Adrenal gland (tissue), 12 donors: Measurements from ENCODE around the gene ZFAND6. TPM values are rescaled to one million over a fixed set of nuclear protein-coding genes. Genes with fewer than 3 reads are reported as not detected.
A peak's percentile ranks its signal among the peaks of the same experiment; 100 is the strongest.

Experiments used
- DNase-seq, 7 donors: peaks; one replicate each; pipeline ENCODE4 v3.0.0-alpha.2; 2019 to 2020
- H3K27ac ChIP-seq, 5 donors: fragments of 200-600 bp; sonication (generic) in 4 of 5; 1 replicate in 3 of 5; 2 replicates in 2 of 5; pipeline versions ENCODE4 v1.5.1 to v1.8.0; 2016 to 2020; ENCODE audit warnings: mild to moderate bottlenecking in 1 of 5
- H3K27me3 ChIP-seq: fragments of 200-600 bp; 2 replicates; pipeline ENCODE4 v1.8.0; 2021
- H3K36me3 ChIP-seq, 2 donors: fragments of 200-600 bp; replicated peaks in 1 of 2; 1 replicate in 1 of 2; 2 replicates in 1 of 2; pipeline versions ENCODE4 v1.5.1 to v1.8.0; 2018 to 2022
- H3K4me1 ChIP-seq, 2 donors: fragments of 200-600 bp; replicated peaks in 1 of 2; 1 replicate in 1 of 2; 2 replicates in 1 of 2; pipeline versions ENCODE4 v1.5.1 to v1.8.0; 2018 to 2021
- H3K4me3 ChIP-seq, 4 donors: fragments of 200-600 bp; sonication (generic) in 3 of 4; one replicate each; pipeline ENCODE4 v1.5.1; 2016 to 2018
- H3K9me3 ChIP-seq, 3 donors: fragments of 200-600 bp; sonication (generic) in 1 of 3; replicated peaks in 1 of 3; 1 replicate in 2 of 3; 2 replicates in 1 of 3; pipeline versions ENCODE4 v1.5.1 to v1.8.0; 2016 to 2021
- CTCF ChIP-seq, 6 experiments: fragments of 450-650 bp in 4 of 6; fragments of 200-600 bp in 2 of 6; sonication (generic) in 1 of 6; IDR thresholded peaks; 1 replicate in 5 of 6; 2 replicates in 1 of 6; pipeline versions ENCODE4 v1.5.1 to v1.8.0; 2016 to 2021; ENCODE audit warnings: antibody characterized with exemption in 6 of 6, mild to moderate bottlenecking in 2 of 6, moderate library complexity in 1 of 6
- POLR2A ChIP-seq, 2 donors: fragments of 450-650 bp; IDR thresholded peaks; one replicate each; pipeline ENCODE4 v1.6.1; 2017; ENCODE audit warnings: antibody characterized with exemption in 2 of 2, mild to moderate bottlenecking in 2 of 2, moderate library complexity in 1 of 2
- WGBS, 4 donors: extraction: QIAGEN DNeasy Blood & Tissue Kit in 2 of 4; methylation state at CpG; one replicate each; pipeline versions ENCODE4 v1.1.5 to v1.1.7; 2013 to 2017; 5-methylcytosine and 5-hydroxymethylcytosine counted together
- intact Hi-C, 2 donors: fragments of 100-400 bp; cut with DNase I; formaldehyde crosslinking; loops; one replicate each; pipeline versions ENCODE4 v1.14.1 to v1.15.0; 2022 to 2023
- polyA plus RNA-seq, 3 donors: library from polyadenylated mRNA; stranded (reverse); fragments of 200-250 nt in 2 of 3; fragments of 350-450 nt in 1 of 3; fragmentation: Illumina TruSeq in 1 of 3; extraction: RNeasy Lipid Tissue Mini Kit (QIAGEN cat#74804) in 1 of 3; gene quantifications; one replicate each; pipeline ENCODE4 v1.2.3, GENCODE V29; 2013 to 2014
- total RNA-seq, 9 donors: library from RNA; depleted of rRNA in 4 of 9; stranded (reverse); fragments of >200 nt in 4 of 9; fragments of 120-200 nt in 1 of 9; fragmentation: NEBNext Ultra II Directional in 1 of 9; extraction: Animal tissue kit (Norgen Biotek cat#: 25700) in 1 of 9; gene quantifications; one replicate each; pipeline versions ENCODE4 v1.1.0 to v1.2.4, GENCODE V29; 2013 to 2023
- donor health status: healthy with polysubstance abuse.
- donor health status: Bipolar disorder and iron deficiency.
- donor health status: DM: yes; HTN: yes; CAD: no.
- donor health status: DM: no; HTN: no; CAD: no.
- donor health status: DM: no; HTN: no; CAD: no.
- donor health status: DM: yes; HTN: yes; CAD: no.

Gene ZFAND6
- total and polyA plus RNA-seq, 12 donors: 46.5 to 197 (median 105) TPM

GRCh38 chr15:80070840-80071239 is 11.4 kb downstream of the ZFAND6 start:
- H3K4me3 ChIP-seq: no peak overlapping the region
- DNase-seq: no peak
- intact Hi-C loops: no loop called here
- TF ChIP-seq POLR2A (IDR thresholded peaks at IDR 0.05): no peak
- TF ChIP-seq CTCF (IDR thresholded peaks at IDR 0.05): no peak
- H3K36me3 ChIP-seq: no peaks in the 10 kb centered on the region
- no peaks in the 10 kb centered on the region for H3K9me3 ChIP-seq
- H3K4me1 ChIP-seq: peaks cover 7 to 69% of the 10 kb centered on the region in 2 donors
- no peaks in the 10 kb centered on the region for H3K27me3 ChIP-seq
- H3K27ac ChIP-seq: no peak overlapping the region

- Histone ChIP-seq H3K27ac (no peak overlapping the region), H3K36me3 (no peaks in the 10 kb centered on the region), H3K9me3 (no peaks in the 10 kb centered on the region), H3K4me3 (peak overlapping the region in 1 of 4 donors; percentile 51), H3K4me1 (peaks cover 14 to 77% of the 10 kb centered on the region in 2 donors), H3K27me3 (no peaks in the 10 kb centered on the region)
- DNase-seq: no peak
- intact Hi-C loops: no loop called here
- TF ChIP-seq POLR2A (IDR thresholded peaks at IDR 0.05) (no peak), CTCF (IDR thresholded peaks at IDR 0.05) (no peak)
Observed at GRCh38 chr15:80071652-80072051, 12.2 kb downstream of the ZFAND6 start.

GRCh38 chr15:80072285-80072994 is 13.0 kb downstream of the ZFAND6 start:
- intact Hi-C loops: no loop called here

GRCh38 chr15:80073197-80073596 is 13.7 kb downstream of the ZFAND6 start:
- intact Hi-C loops: no loop called here
- H3K4me3 ChIP-seq: peak overlapping the region in 1 of 4 donors; percentile 51

More at GRCh38 chr15:80072285-80072994, 13.0 kb downstream of the ZFAND6 start:
- peaks cover 15 to 77% of the 10 kb centered on the region in 2 donors for H3K4me1 ChIP-seq
- peak in 1 of 2 donors; percentile 47 for TF ChIP-seq POLR2A (IDR thresholded peaks at IDR 0.05)
- no peak for TF ChIP-seq CTCF (IDR thresholded peaks at IDR 0.05)
- peak overlapping the region in 1 of 5 donors; percentile 7 for H3K27ac ChIP-seq
- H3K9me3 ChIP-seq: no peaks in the 10 kb centered on the region
- no peaks in the 10 kb centered on the region for H3K36me3 ChIP-seq
- DNase-seq: peak in 1 of 7 donors; percentile 27
- no peaks in the 10 kb centered on the region for H3K27me3 ChIP-seq
- peak overlapping the region in 2 of 4 donors; percentile 7 to 51 for H3K4me3 ChIP-seq
- WGBS, 4 donors: 0 to 2% (median 1%) methylated on average over 1 of the region's 1 CpG

More at GRCh38 chr15:80073197-80073596, 13.7 kb downstream of the ZFAND6 start:
- DNase-seq: no peak
- Histone ChIP-seq H3K9me3 (no peaks in the 10 kb centered on the region), H3K27me3 (no peaks in the 10 kb centered on the region), H3K36me3 (no peaks in the 10 kb centered on the region), H3K4me1 (peaks cover 15 to 74% of the 10 kb centered on the region in 2 donors), H3K27ac (no peak overlapping the region)
- no peak for TF ChIP-seq CTCF (IDR thresholded peaks at IDR 0.05)
- no peak for TF ChIP-seq POLR2A (IDR thresholded peaks at IDR 0.05)
- WGBS, 4 donors: 43 to 48% (median 47%) methylated on average over 3 of the region's 3 CpGs
